ENCODE measurements around the gene ARRDC3. TPM values are rescaled to one million over a fixed set of nuclear protein-coding genes. Genes with fewer than 3 reads are reported as not detected.

Gene ARRDC3
- total RNA-seq, 2 donors from 2014 or later = 46.6 to 83.8 TPM

- TF ChIP-seq, protein P1, sequence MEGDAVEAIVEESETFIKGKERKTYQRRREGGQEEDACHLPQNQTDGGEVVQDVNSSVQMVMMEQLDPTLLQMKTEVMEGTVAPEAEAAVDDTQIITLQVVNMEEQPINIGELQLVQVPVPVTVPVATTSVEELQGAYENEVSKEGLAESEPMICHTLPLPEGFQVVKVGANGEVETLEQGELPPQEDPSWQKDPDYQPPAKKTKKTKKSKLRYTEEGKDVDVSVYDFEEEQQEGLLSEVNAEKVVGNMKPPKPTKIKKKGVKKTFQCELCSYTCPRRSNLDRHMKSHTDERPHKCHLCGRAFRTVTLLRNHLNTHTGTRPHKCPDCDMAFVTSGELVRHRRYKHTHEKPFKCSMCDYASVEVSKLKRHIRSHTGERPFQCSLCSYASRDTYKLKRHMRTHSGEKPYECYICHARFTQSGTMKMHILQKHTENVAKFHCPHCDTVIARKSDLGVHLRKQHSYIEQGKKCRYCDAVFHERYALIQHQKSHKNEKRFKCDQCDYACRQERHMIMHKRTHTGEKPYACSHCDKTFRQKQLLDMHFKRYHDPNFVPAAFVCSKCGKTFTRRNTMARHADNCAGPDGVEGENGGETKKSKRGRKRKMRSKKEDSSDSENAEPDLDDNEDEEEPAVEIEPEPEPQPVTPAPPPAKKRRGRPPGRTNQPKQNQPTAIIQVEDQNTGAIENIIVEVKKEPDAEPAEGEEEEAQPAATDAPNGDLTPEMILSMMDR (IDR thresholded peaks at IDR 0.05) = no peak
- Histone ChIP-seq H3K27ac (no peak overlapping the region), H3K27me3 (replicated peaks; ENCODE audit: insufficient read depth) (no peaks in the 10 kb centered on the region), H3K4me3 (no peak overlapping the region), H3K9me3 (no peaks in the 10 kb centered on the region), H3K36me3 (no peaks in the 10 kb centered on the region), H3K4me1 (ENCODE audit: control insufficient read depth in 1 of 2, low read depth in 2 of 2) (peaks cover 0 to 7% of the 10 kb centered on the region in 2 donors)
- DNase-seq (ENCODE audit: low spot score) = no peak
- no peak for ATAC-seq (ENCODE audit: insufficient number of reproducible peaks, low FRiP score, low read depth)
Measured at GRCh38 chr5:91340532-91340931, 42.6 kb downstream of the ARRDC3 start.

- no peak for ATAC-seq (ENCODE audit: insufficient number of reproducible peaks, low FRiP score, low read depth)
- H3K4me3 ChIP-seq = no peak overlapping the region
Measured at GRCh38 chr5:91339063-91339705, 43.9 kb downstream of the ARRDC3 start.

DNA sequence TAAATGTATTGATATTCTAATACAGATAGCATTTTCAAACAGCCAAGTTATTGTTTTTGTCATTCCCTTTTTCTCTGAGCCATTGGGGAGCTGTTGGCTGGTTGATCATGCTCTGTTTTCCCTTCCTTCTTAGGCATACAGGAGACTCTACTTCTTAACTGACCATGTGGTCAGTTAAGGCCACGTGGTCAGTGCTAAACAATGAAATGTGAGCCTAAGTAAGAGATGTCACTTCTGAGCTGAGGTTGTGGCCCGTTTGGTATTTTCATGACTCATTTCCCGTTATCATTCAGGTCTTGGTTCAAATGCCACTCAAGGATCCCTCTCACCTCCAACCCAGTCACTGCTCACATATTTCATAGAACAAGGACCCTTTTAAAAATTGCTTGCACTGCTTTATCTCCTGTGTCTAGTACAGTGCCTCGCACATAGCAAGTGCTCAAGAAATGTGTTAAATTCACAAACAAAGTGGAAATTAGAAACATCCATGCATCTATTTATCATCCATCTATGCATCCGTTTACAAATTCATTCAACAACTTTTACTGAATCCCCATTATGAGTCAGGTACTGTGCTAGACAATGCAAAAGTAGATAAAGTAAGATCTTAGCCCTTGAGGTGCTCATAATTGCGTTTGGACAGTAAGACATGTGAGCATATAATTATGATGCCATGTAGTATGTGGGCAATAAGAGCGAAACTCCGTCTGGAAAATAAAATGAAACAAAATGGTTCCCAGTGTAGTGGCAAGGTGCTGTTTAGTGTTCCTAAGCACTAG lies 50.7 kb downstream of the ARRDC3 start:
- Histone ChIP-seq H3K27ac (no peak overlapping the region), H3K27me3 (replicated peaks; ENCODE audit: insufficient read depth) (no peaks in the 10 kb centered on the region), H3K9me3 (no peaks in the 10 kb centered on the region), H3K36me3 (no peaks in the 10 kb centered on the region), H3K4me3 (no peak overlapping the region), H3K4me1 (ENCODE audit: control insufficient read depth in 1 of 2, low read depth in 2 of 2) (no peaks in the 10 kb centered on the region)
- ATAC-seq (ENCODE audit: insufficient number of reproducible peaks, low FRiP score, low read depth) = no peak
- TF ChIP-seq, protein P1 (IDR thresholded peaks at IDR 0.05) = no peak
- no peak for DNase-seq (ENCODE audit: low spot score)

More at GRCh38 chr5:91339063-91339705, 43.9 kb downstream of the ARRDC3 start:
- no peaks in the 10 kb centered on the region for H3K27me3 ChIP-seq (replicated peaks; ENCODE audit: insufficient read depth)
- TF ChIP-seq, protein P1 (IDR thresholded peaks at IDR 0.05) = no peak
- no peak for DNase-seq (ENCODE audit: low spot score)
- H3K9me3 ChIP-seq = no peaks in the 10 kb centered on the region
- no peaks in the 10 kb centered on the region for H3K36me3 ChIP-seq
- no peak overlapping the region for H3K27ac ChIP-seq
- peaks cover 0 to 7% of the 10 kb centered on the region in 2 donors for H3K4me1 ChIP-seq (ENCODE audit: control insufficient read depth in 1 of 2, low read depth in 2 of 2)

GRCh38 chr5:91331705-91332104 lies 51.4 kb downstream of the ARRDC3 start:
- Histone ChIP-seq H3K4me1 (ENCODE audit: control insufficient read depth in 1 of 2, low read depth in 2 of 2) (no peaks in the 10 kb centered on the region), H3K36me3 (no peaks in the 10 kb centered on the region), H3K4me3 (no peak overlapping the region), H3K27ac (no peak overlapping the region), H3K27me3 (replicated peaks; ENCODE audit: insufficient read depth) (no peaks in the 10 kb centered on the region), H3K9me3 (no peaks in the 10 kb centered on the region)
- TF ChIP-seq, protein P1 (IDR thresholded peaks at IDR 0.05) = no peak
- ATAC-seq (ENCODE audit: insufficient number of reproducible peaks, low FRiP score, low read depth) (no peak), DNase-seq (ENCODE audit: low spot score) (no peak)

DNA sequence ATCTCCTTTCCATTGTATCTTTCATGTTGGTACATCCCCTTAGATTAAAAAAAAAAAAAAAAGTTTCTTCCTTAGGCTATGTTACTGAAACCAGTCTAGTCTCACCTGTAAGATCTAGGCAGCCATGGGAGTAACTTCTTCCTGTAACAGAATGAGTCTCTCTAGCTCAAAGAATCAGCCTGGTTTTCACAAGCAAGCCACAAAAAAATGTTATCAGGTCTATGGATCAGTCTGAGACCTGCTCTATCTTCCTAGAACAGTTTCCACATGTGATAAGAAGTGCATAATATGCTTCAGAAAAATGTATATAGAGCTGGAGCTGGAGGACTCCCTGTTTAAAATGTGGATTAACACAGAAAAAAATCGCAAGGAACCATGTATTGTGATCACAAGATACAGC lies 53.8 kb downstream of the ARRDC3 start:
- Histone ChIP-seq H3K4me1 (ENCODE audit: control insufficient read depth in 1 of 2, low read depth in 2 of 2) (no peaks in the 10 kb centered on the region), H3K4me3 (no peak overlapping the region), H3K9me3 (no peaks in the 10 kb centered on the region), H3K27me3 (replicated peaks; ENCODE audit: insufficient read depth) (no peaks in the 10 kb centered on the region), H3K36me3 (no peaks in the 10 kb centered on the region), H3K27ac (no peak overlapping the region)
- ATAC-seq (ENCODE audit: insufficient number of reproducible peaks, low FRiP score, low read depth) = no peak
- DNase-seq (ENCODE audit: low spot score) = no peak
- TF ChIP-seq, protein P1 (IDR thresholded peaks at IDR 0.05) = no peak
